Transverse colon (tissue), 4 donors: ENCODE measurements around the gene GRM8. TPM values are rescaled to one million over a fixed set of nuclear protein-coding genes. Genes with fewer than 3 reads are reported as not detected.

ENCODE experiments used
- DNase-seq: peaks from one replicate; pipeline ENCODE4 v3.0.0-alpha.2; 2019
- H3K27ac ChIP-seq, 4 donors: fragments of 200-600 bp; sonication (generic); 2 replicates each; pipeline ENCODE4 v1.5.1; 2016 to 2018; ENCODE audit warnings: inconsistent platforms in 4 of 4
- H3K27me3 ChIP-seq: fragments of 200-600 bp; sonication (generic); 2 replicates; pipeline ENCODE4 v1.5.1; 2017; ENCODE audit warnings: inconsistent platforms
- H3K36me3 ChIP-seq, 4 donors: fragments of 200-600 bp; sonication (generic); 2 replicates each; pipeline ENCODE4 v1.5.1; 2017 to 2019; ENCODE audit warnings: inconsistent platforms in 4 of 4
- H3K4me1 ChIP-seq, 4 donors: fragments of 200-600 bp; sonication (generic); 2 replicates each; pipeline ENCODE4 v1.5.1; 2017 to 2020; ENCODE audit warnings: inconsistent platforms in 4 of 4
- H3K4me3 ChIP-seq, 4 donors: fragments of 200-600 bp; sonication (generic); 1 replicate in 1 of 4; 2 replicates in 3 of 4; pipeline versions ENCODE4 v1.5.1 to v1.6.1; 2017 to 2019; ENCODE audit warnings: inconsistent platforms in 4 of 4
- H3K9me3 ChIP-seq, 2 donors: fragments of 200-600 bp; sonication (generic); 2 replicates each; pipeline ENCODE4 v1.5.1; 2017 to 2019; ENCODE audit warnings: inconsistent platforms in 2 of 2
- EP300 ChIP-seq: sonication (generic); formaldehyde crosslinking; IDR thresholded peaks from one replicate; pipeline ENCODE4 v1.6.1; 2017; ENCODE audit warnings: antibody characterized with exemption, low read depth
- POLR2A ChIP-seq: fragments of 450-650 bp; IDR thresholded peaks from one replicate; pipeline ENCODE4 v1.6.1; 2016; ENCODE audit warnings: antibody characterized with exemption, mild to moderate bottlenecking, moderate library complexity
- POLR2AphosphoS5 ChIP-seq, 3 donors: sonication (generic); formaldehyde crosslinking; IDR thresholded peaks; one replicate each; pipeline ENCODE4 v1.6.1; 2016; ENCODE audit warnings: antibody characterized with exemption in 3 of 3
- WGBS, 2 donors: methylation state at CpG; one replicate each; pipeline ENCODE4 v1.1.5; 2018; ENCODE audit warnings: low coverage in 1 of 2; 5-methylcytosine and 5-hydroxymethylcytosine counted together
- in situ Hi-C, 4 donors: fragments of 200-750 bp; cut with MboI; loops; one replicate each; pipeline versions ENCODE4 v1.15.0 to v1.15.1; 2017; ENCODE audit warnings: low sequenced_read_pairs in 3 of 4, low pct_ligation_motif_present in 1 of 4, low pct_unique_long_range_greater_than_20kb in 1 of 4
- intact Hi-C: fragments of 100-400 bp; cut with DNase I; formaldehyde crosslinking; loops from one replicate; pipeline ENCODE4 v1.15.1; 2023; ENCODE audit warnings: low total_unique reads
- total RNA-seq, 4 donors: library from RNA; depleted of rRNA; stranded (reverse); fragments of >200 nt; gene quantifications; one replicate each; pipeline ENCODE4 v1.1.0, GENCODE V29; 2016
- TF ChIP-seq, protein P1 (sequence below), 5 experiments: fragments of 200-600 bp in 3 of 5; fragments of 450-650 bp in 2 of 5; sonication (generic) in 3 of 5; IDR thresholded peaks; 1 replicate in 2 of 5; 2 replicates in 3 of 5; pipeline ENCODE4 v1.5.1; 2016 to 2017; ENCODE audit warnings: antibody characterized with exemption in 5 of 5, inconsistent platforms in 3 of 5, mild to moderate bottlenecking in 2 of 5, moderate library complexity in 1 of 5

GRM8 gene
- total RNA-seq, 4 donors from 2014 or later, result 0.68 to 9.7 (median 2.9) TPM

DNA sequence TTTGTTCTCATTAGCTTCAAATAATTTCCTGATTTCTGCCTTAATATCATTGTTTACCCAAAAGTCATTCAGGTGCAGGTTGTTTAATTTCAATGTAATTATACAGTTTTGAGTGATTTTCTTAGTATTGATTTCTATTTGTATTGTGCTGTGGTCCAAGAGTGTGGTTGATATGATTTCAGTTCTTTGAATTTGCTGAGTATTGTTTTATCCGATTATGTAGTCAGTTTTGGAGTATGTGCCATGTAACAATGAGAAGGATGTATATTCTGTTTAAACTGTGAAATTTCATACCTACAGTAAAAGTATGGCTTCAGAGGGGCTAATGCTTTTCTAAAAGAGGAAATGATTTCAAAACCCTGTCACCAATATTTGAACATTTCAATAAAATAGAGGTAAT, 17.4 kb upstream of the GRM8 start:
- no peak overlapping the region for H3K4me3 ChIP-seq
- WGBS, 2 donors, result 100% methylated on average over 1 of the region's 1 CpG
- in situ Hi-C loops, result no loop called here
- peaks cover 0 to 9% (median 0%) of the 10 kb centered on the region in 4 donors for H3K4me1 ChIP-seq
- H3K27ac ChIP-seq, result no peak overlapping the region
- H3K9me3 ChIP-seq, result no peaks in the 10 kb centered on the region
- peaks cover 9% of the 10 kb centered on the region for H3K27me3 ChIP-seq
- TF ChIP-seq, protein P1, sequence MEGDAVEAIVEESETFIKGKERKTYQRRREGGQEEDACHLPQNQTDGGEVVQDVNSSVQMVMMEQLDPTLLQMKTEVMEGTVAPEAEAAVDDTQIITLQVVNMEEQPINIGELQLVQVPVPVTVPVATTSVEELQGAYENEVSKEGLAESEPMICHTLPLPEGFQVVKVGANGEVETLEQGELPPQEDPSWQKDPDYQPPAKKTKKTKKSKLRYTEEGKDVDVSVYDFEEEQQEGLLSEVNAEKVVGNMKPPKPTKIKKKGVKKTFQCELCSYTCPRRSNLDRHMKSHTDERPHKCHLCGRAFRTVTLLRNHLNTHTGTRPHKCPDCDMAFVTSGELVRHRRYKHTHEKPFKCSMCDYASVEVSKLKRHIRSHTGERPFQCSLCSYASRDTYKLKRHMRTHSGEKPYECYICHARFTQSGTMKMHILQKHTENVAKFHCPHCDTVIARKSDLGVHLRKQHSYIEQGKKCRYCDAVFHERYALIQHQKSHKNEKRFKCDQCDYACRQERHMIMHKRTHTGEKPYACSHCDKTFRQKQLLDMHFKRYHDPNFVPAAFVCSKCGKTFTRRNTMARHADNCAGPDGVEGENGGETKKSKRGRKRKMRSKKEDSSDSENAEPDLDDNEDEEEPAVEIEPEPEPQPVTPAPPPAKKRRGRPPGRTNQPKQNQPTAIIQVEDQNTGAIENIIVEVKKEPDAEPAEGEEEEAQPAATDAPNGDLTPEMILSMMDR (IDR thresholded peaks at IDR 0.05), result no peak
- TF ChIP-seq POLR2AphosphoS5 (IDR thresholded peaks at IDR 0.05), result no peak
- no peak for TF ChIP-seq POLR2A
- TF ChIP-seq EP300, result no peak
- intact Hi-C loops, result no loop called here
- no peak for DNase-seq
- H3K36me3 ChIP-seq, result no peaks in the 10 kb centered on the region

DNA sequence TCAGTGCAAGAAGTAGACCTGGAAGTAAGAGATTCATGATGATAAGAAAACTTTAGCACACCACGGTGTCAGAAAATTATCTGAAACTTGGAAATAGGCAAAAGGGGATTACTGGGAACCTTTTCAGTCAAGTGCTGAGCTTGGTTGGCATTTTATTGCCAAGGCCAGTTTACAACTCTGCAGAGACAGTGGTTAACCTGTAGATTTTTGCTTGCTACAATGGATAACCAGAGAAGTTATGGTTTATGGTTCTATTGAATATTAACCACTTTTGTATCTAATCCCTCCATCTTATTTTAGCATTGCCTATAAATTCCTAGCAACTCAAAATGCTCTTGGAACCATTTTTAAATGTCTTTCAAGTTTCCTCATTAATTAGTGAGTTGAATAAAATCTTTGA, 13.3 kb upstream of the GRM8 start:
- Histone ChIP-seq H3K4me3 (no peak overlapping the region), H3K9me3 (no peaks in the 10 kb centered on the region), H3K4me1 (peaks cover 0 to 13% (median 0%) of the 10 kb centered on the region in 4 donors), H3K36me3 (no peaks in the 10 kb centered on the region), H3K27me3 (peaks cover 9% of the 10 kb centered on the region), H3K27ac (no peak overlapping the region)
- in situ Hi-C loops, result no loop called here
- 45 to 63% methylated on average over 1 of the region's 1 CpG for WGBS, 2 donors
- TF ChIP-seq, protein P1 (IDR thresholded peaks at IDR 0.05), result no peak
- TF ChIP-seq POLR2A, result no peak
- TF ChIP-seq EP300, result no peak
- no peak for TF ChIP-seq POLR2AphosphoS5 (IDR thresholded peaks at IDR 0.05)
- intact Hi-C loops, result no loop called here
- DNase-seq, result no peak

DNA sequence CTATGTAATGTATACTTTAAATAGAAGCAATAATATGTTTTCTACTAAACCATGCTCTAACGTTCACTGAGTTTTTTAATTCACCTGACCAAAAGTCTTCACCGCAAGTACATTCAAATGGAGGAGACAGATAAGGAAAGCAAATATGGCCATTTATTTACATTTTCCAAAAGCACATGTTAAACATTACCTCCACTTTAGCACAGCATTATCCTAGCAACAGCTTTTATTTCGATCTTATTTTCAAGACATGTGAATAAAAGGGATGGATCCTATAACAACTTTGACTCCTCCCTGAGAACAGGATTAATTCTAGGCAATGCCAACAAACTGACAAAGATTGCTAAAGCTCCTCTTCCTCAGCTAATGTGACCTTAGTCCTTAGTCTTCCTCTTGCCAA, 11.5 kb upstream of the GRM8 start:
- H3K27me3 ChIP-seq, result no peaks in the 10 kb centered on the region
- no peak for DNase-seq
- no peaks in the 10 kb centered on the region for H3K9me3 ChIP-seq
- H3K27ac ChIP-seq, result no peak overlapping the region
- TF ChIP-seq POLR2A, result no peak
- TF ChIP-seq EP300, result no peak
- TF ChIP-seq POLR2AphosphoS5 (IDR thresholded peaks at IDR 0.05), result no peak
- TF ChIP-seq, protein P1 (IDR thresholded peaks at IDR 0.05), result no peak
- intact Hi-C loops (no loop called here), in situ Hi-C loops (no loop called here)
- no peaks in the 10 kb centered on the region for H3K36me3 ChIP-seq
- H3K4me3 ChIP-seq, result no peak overlapping the region
- peaks cover 0 to 13% (median 0%) of the 10 kb centered on the region in 4 donors for H3K4me1 ChIP-seq
- 55 to 60% methylated on average over 3 of the region's 3 CpGs for WGBS, 2 donors

DNA sequence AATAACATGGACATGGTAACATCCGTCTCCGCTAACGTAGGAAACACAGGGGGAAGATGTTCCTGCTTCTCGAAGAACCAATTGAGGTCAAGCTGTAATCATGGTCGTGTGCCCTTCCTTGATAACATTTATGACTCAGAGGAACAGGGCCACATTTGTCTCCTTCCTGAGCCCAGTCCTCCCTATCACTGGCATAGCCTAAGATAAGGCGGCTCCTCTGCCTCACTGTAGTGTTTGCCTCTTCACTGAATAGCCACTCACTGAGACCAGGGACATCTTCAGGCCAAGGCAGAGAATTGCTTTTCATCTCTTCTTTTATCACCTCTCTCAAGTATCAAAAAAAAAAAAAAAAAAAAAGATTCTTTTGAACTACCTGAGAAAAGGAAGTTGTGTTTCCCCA, 5.4 kb upstream of the GRM8 start:
- peaks cover 0 to 8% (median 6%) of the 10 kb centered on the region in 4 donors for H3K4me1 ChIP-seq
- no peak overlapping the region for H3K27ac ChIP-seq
- intact Hi-C loops, result no loop called here
- no peaks in the 10 kb centered on the region for H3K9me3 ChIP-seq
- no peak for TF ChIP-seq POLR2A
- TF ChIP-seq, protein P1 (IDR thresholded peaks at IDR 0.05), result no peak
- no peak for TF ChIP-seq POLR2AphosphoS5 (IDR thresholded peaks at IDR 0.05)
- H3K4me3 ChIP-seq, result no peak overlapping the region
- WGBS, 2 donors, result 68% methylated on average over 5 to 6 of the region's 6 CpGs
- DNase-seq, result no peak
- H3K27me3 ChIP-seq, result peaks cover 9% of the 10 kb centered on the region
- in situ Hi-C loops, result no loop called here
- no peaks in the 10 kb centered on the region for H3K36me3 ChIP-seq
